ENCODE data around the gene SHBG. TPM values are rescaled to one million over a fixed set of nuclear protein-coding genes. Genes with fewer than 3 reads are reported as not detected.

SHBG gene
- total and polyA plus RNA-seq, 2 of the 4 experiments (the other 2 are of a cell fraction): 0.36 to 0.38 TPM

- CTCF ChIA-PET: no interaction called here
- no peak overlapping the region for H3K4ac ChIP-seq (ENCODE audit: low read depth, low read length)
- ATAC-seq (ENCODE audit: low read depth) (no peak), DNase-seq (no peak)
- peaks cover 33% of the 10 kb centered on the region for H3K36me3 ChIP-seq (ENCODE audit: control insufficient read depth, insufficient read depth, low read length)
- intact Hi-C loops (cut with micrococcal nuclease) (no loop called here), in situ Hi-C loops (cut with MboI; ENCODE audit: low sequenced_read_pairs) (no loop called here), dilution Hi-C loops (cut with HindIII; ENCODE audit: low sequenced_read_pairs, unreplicated experiment) (no loop called here)
- 60% methylated on average over 2 of the region's 5 CpGs; no CpG with 5 or more reads in 1 of the 2 experiments for WGBS, 2 experiments (ENCODE audit: extremely low coverage in 2 of 2, insufficient read length in 1 of 2)
- no peaks in the 10 kb centered on the region for H3K4me1 ChIP-seq (ENCODE audit: control insufficient read depth, insufficient read depth, low read length)
- TF ChIP-seq MAFK (IDR thresholded peaks at IDR 0.05; ENCODE audit: low read depth, low read length) (no peak), CHD1 (IDR thresholded peaks at IDR 0.05; ENCODE audit: low read depth, low read length) (no peak), RAD21 (IDR thresholded peaks at IDR 0.05; ENCODE audit: low read length) (no peak), POLR2A (IDR thresholded peaks at IDR 0.05; ENCODE audit: low read depth, low read length) (no peak), RCOR1 (IDR thresholded peaks at IDR 0.05; ENCODE audit: insufficient replicate concordance, low read length) (no peak)
- H3K27me3 ChIP-seq (ENCODE audit: control insufficient read depth, insufficient read depth, low read length): no peaks in the 10 kb centered on the region
- H3K23ac ChIP-seq (ENCODE audit: low read depth, low read length): no peak overlapping the region
- no peak overlapping the region for H2BK5ac ChIP-seq (ENCODE audit: low read depth, low read length, poor library complexity, severe bottlenecking)
- no peak overlapping the region for H2BK120ac ChIP-seq (ENCODE audit: low read depth, low read length)
- peaks cover 3% of the 10 kb centered on the region; the same call in 1 of the 2 replicates for H4K20me1 ChIP-seq (ENCODE audit: insufficient read depth, low read length)
- BruUV-seq (replicated peaks): no TSS peak
- POLR2A ChIA-PET (ENCODE audit: unreplicated experiment): no interaction called here
- H3K18ac ChIP-seq (ENCODE audit: low read depth, low read length): no peak overlapping the region
- peaks cover 7 to 33% of the 10 kb centered on the region in 2 experiments; a peak in 3 of 4 replicates for H3K79me1 ChIP-seq (ENCODE audit: low read depth in 1 of 2, low read length in 2 of 2)
- no peak overlapping the region for H2AK5ac ChIP-seq (ENCODE audit: low read depth, low read length)
- H3K9ac ChIP-seq (ENCODE audit: low read depth, low read length): no peak overlapping the region
- H2AFZ ChIP-seq (replicated peaks; ENCODE audit: low read length, poor library complexity): no peak overlapping the region
- H3K4me3 ChIP-seq (ENCODE audit: insufficient read depth, low read depth, low read length): no peak overlapping the region
- H4K8ac ChIP-seq (ENCODE audit: low read depth in 2 of 2, low read length in 2 of 2): no peak overlapping the region
- no peak overlapping the region for H4K5ac ChIP-seq (ENCODE audit: low read depth, low read length)
- no peak overlapping the region for H3K4me2 ChIP-seq (ENCODE audit: low read depth, low read length)
- no peak overlapping the region for H2BK15ac ChIP-seq (ENCODE audit: low read depth, low read length)
- H2BK20ac ChIP-seq (ENCODE audit: low read depth, low read length): no peak overlapping the region
- H3K56ac ChIP-seq (ENCODE audit: extremely low read depth, insufficient read depth, low read length): no peak overlapping the region
- H3K14ac ChIP-seq (replicated peaks; ENCODE audit: low read depth, low read length): no peak overlapping the region
- H3K27ac ChIP-seq (ENCODE audit: insufficient read depth, low read length): no peak overlapping the region
- H3K9me1 ChIP-seq (ENCODE audit: insufficient read depth, low read length): no peaks in the 10 kb centered on the region; the same call in 1 of the 2 replicates
- H2AK9ac ChIP-seq (replicated peaks; ENCODE audit: low read depth, low read length, poor library complexity): no peak overlapping the region
- H3K9me3 ChIP-seq (ENCODE audit: control insufficient read depth, insufficient read depth, low read length): peaks cover 9% of the 10 kb centered on the region
- no peak overlapping the region for H4K91ac ChIP-seq (ENCODE audit: insufficient read depth, low read depth, low read length)
Observed at GRCh38 chr17:7676533-7676932, 46.6 kb downstream of the SHBG start.
